ENCODE results near the gene ZNF384. TPM values are rescaled to one million over a fixed set of nuclear protein-coding genes. Genes with fewer than 3 reads are reported as not detected.
A peak's percentile ranks its signal among the peaks of the same experiment; 100 is the strongest.
"Not testable (repeated sequence)": the region's sequence is repeated elsewhere in the genome, so short reads cannot be mapped to it uniquely, and the experiment has no call there.

ZNF384 gene
- total and polyA plus RNA-seq, 10 donors: 18.9 to 79.8 (median 50.0) TPM

DNA sequence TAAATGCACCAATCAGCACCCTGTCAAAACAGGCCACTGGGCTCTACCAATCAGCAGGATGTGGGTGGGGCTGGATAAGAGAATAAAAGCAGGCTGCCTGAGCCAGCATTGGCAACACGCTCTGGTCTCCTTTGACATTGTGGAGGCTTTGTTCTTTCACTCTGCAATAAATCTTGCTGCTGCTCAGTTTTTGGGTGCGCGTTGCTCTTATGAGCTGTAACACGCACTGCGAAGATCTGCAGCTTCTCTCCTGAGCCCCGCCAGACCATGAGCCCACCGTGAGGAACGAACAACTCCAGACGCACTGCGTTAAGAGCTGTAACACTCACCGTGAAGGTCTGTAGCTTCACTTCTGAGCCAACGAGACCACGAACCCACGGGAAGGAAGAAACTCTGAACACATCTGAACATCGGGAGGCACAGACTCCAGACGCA, 19.8 kb upstream of the ZNF384 start:
- no peaks in the 10 kb centered on the region for H3K4me1 ChIP-seq
- no peak overlapping the region for H3K27ac ChIP-seq
- TF ChIP-seq POLR2A (IDR thresholded peaks at IDR 0.05) (no peak), POLR2AphosphoS5 (IDR thresholded peaks at IDR 0.05) (no peak)
- TF ChIP-seq, protein P1, sequence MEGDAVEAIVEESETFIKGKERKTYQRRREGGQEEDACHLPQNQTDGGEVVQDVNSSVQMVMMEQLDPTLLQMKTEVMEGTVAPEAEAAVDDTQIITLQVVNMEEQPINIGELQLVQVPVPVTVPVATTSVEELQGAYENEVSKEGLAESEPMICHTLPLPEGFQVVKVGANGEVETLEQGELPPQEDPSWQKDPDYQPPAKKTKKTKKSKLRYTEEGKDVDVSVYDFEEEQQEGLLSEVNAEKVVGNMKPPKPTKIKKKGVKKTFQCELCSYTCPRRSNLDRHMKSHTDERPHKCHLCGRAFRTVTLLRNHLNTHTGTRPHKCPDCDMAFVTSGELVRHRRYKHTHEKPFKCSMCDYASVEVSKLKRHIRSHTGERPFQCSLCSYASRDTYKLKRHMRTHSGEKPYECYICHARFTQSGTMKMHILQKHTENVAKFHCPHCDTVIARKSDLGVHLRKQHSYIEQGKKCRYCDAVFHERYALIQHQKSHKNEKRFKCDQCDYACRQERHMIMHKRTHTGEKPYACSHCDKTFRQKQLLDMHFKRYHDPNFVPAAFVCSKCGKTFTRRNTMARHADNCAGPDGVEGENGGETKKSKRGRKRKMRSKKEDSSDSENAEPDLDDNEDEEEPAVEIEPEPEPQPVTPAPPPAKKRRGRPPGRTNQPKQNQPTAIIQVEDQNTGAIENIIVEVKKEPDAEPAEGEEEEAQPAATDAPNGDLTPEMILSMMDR (IDR thresholded peaks at IDR 0.05 in 8 of 11, conservative IDR thresholded peaks at IDR 0.05 in 3 of 11): no peak
- H3K9me3 ChIP-seq: no peaks in the 10 kb centered on the region
- H3K36me3 ChIP-seq: no peaks in the 10 kb centered on the region
- WGBS, 5 donors: 59 to 77% (median 63%) methylated on average over 14 to 16 of the region's 16 CpGs
- DNase-seq: peak; percentile 41
- peaks cover 0 to 85% (median 36%) of the 10 kb centered on the region in 7 donors for H3K27me3 ChIP-seq (replicated peaks in 1 of 7)
- intact Hi-C loops (cut with DNase I; ENCODE audit: low total_unique reads): no loop called here
- H3K4me3 ChIP-seq: peak overlapping the region in 1 of 8 donors; percentile 15

DNA sequence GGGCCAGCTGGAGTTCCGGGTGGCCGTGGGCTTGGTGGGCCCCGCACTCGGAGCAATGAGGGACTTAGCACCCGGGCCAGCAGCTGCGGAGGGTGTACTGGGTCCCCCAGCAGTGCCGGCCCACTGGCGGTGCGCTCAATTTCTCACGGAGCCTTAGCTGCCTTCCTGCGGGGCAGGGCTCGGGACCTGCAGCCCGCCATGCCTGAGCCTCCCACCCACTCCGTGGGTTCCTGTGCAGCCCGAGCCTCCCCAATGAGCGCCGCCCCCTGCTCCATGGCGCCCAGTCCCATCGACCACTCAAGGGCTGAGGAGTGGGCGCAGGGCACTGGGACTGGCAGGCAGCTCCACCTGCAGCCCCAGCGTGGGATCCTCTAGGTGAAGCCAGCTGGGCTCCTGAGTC, 19.2 kb upstream of the ZNF384 start:
- H3K36me3 ChIP-seq; H3K4me3 ChIP-seq; intact Hi-C loops (cut with DNase I; ENCODE audit: low total_unique reads); H3K9me3 ChIP-seq; H3K4me1 ChIP-seq; H3K27ac ChIP-seq: not testable (repeated sequence)
- DNase-seq: peak; percentile 43
- 92 to 96% (median 92%) methylated on average over 5 to 21 of the region's 21 CpGs for WGBS, 5 donors
- H3K27me3 ChIP-seq (replicated peaks in 1 of 7): peaks cover 0 to 87% (median 42%) of the 10 kb centered on the region in 7 donors

DNA sequence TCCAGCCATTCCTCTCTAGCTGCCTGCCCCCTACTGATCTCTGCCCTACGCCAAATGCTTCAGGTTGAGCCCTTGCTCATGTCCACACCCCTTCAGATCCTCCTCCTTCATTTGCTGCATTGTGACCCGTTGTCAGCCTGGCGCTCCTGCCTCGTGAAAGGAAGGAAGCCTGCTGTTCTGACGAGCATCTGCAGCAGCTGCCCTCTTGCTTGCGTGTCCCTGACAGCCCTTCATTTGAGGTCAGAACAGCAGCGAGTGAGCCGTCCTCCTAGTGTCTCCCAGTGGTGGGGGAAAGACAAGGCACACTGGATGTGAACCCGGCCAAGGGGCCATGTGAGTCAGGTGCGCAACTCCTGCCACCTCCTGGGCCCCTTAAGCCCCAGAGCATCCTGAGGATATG, 14.5 kb upstream of the ZNF384 start:
- no peak overlapping the region for H3K4me3 ChIP-seq
- H3K27ac ChIP-seq: no peak overlapping the region
- peaks cover 7 to 24% (median 18%) of the 10 kb centered on the region in 6 donors for H3K4me1 ChIP-seq
- H3K36me3 ChIP-seq: no peaks in the 10 kb centered on the region
- TF ChIP-seq POLR2AphosphoS5 (IDR thresholded peaks at IDR 0.05): no peak
- no peak for TF ChIP-seq POLR2A (IDR thresholded peaks at IDR 0.05)
- TF ChIP-seq, protein P1 (IDR thresholded peaks at IDR 0.05 in 8 of 11, conservative IDR thresholded peaks at IDR 0.05 in 3 of 11): no peak
- peak; percentile 67 for DNase-seq
- intact Hi-C loops (cut with DNase I; ENCODE audit: low total_unique reads): no loop called here
- peaks cover 0 to 100% (median 78%) of the 10 kb centered on the region in 7 donors for H3K27me3 ChIP-seq (replicated peaks in 1 of 7)
- 7 to 13% (median 10%) methylated on average over 10 of the region's 10 CpGs for WGBS, 5 donors
- no peaks in the 10 kb centered on the region for H3K9me3 ChIP-seq

- Histone ChIP-seq H3K9me3 (no peaks in the 10 kb centered on the region), H3K4me3 (peak overlapping the region in 7 of 8 donors; percentile 30 to 75 (median 38)), H3K4me1 (peaks cover 7 to 44% (median 37%) of the 10 kb centered on the region in 6 donors), H3K36me3 (no peaks in the 10 kb centered on the region), H3K27me3 (replicated peaks in 1 of 7) (peaks cover 0 to 93% (median 78%) of the 10 kb centered on the region in 7 donors), H3K27ac (no peak overlapping the region)
- 30 to 37% (median 33%) methylated on average over 13 of the region's 13 CpGs for WGBS, 5 donors
- TF ChIP-seq POLR2AphosphoS5 (IDR thresholded peaks at IDR 0.05): no peak
- TF ChIP-seq, protein P1 (IDR thresholded peaks at IDR 0.05 in 8 of 11, conservative IDR thresholded peaks at IDR 0.05 in 3 of 11): no peak
- no peak for TF ChIP-seq POLR2A (IDR thresholded peaks at IDR 0.05)
- peak; percentile 38 for DNase-seq
- intact Hi-C loops (cut with DNase I; ENCODE audit: low total_unique reads): no loop called here
These were observed 12.0 kb upstream of the ZNF384 start for GRCh38 chr12:6701078-6701768.
